Tibial nerve (tissue), 3 donors: ENCODE results near the gene TNIK.

Experiments
- POLR2A ChIP-seq, 2 donors: fragments of 450-650 bp; IDR thresholded peaks; one replicate each; pipeline ENCODE4 v1.6.1; 2017; ENCODE audit warnings: antibody characterized with exemption in 2 of 2, mild to moderate bottlenecking in 2 of 2, moderate library complexity in 2 of 2
- TF ChIP-seq, protein P1 (sequence below), 5 experiments: fragments of 200-600 bp in 3 of 5; fragments of 450-650 bp in 2 of 5; sonication (generic) in 3 of 5; IDR thresholded peaks; one replicate each; pipeline ENCODE4 v1.5.1; 2016 to 2019; ENCODE audit warnings: antibody characterized with exemption in 5 of 5, mild to moderate bottlenecking in 3 of 5, moderate library complexity in 2 of 5

DNA sequence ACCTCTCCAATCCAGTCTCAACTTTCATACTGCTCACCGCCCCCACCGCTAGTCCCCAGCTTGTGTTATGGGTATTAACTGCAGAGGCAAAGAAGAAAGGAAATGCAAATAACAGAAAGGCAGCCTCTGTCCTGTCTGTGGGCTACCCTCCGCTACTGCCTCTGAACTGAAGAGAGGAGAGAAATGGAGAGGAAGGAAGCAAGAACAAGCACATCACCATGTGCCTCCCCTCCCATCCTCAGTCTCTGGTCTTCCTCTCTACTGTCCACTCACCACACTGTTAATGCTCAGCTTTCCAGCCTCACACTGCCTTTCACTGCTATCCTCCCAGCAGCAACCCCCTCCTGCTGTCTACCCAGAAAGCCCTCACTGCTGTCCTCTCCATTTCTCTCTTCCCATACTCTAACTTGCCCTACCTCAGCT is 294.7 kb downstream of the TNIK start:
- TF ChIP-seq, protein P1, sequence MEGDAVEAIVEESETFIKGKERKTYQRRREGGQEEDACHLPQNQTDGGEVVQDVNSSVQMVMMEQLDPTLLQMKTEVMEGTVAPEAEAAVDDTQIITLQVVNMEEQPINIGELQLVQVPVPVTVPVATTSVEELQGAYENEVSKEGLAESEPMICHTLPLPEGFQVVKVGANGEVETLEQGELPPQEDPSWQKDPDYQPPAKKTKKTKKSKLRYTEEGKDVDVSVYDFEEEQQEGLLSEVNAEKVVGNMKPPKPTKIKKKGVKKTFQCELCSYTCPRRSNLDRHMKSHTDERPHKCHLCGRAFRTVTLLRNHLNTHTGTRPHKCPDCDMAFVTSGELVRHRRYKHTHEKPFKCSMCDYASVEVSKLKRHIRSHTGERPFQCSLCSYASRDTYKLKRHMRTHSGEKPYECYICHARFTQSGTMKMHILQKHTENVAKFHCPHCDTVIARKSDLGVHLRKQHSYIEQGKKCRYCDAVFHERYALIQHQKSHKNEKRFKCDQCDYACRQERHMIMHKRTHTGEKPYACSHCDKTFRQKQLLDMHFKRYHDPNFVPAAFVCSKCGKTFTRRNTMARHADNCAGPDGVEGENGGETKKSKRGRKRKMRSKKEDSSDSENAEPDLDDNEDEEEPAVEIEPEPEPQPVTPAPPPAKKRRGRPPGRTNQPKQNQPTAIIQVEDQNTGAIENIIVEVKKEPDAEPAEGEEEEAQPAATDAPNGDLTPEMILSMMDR (IDR thresholded peaks at IDR 0.05): no peak
- TF ChIP-seq POLR2A (IDR thresholded peaks at IDR 0.05): no peak
